Colonic mucosa (tissue), 4 donors: ENCODE results near the gene MPV17. TPM values are rescaled to one million over a fixed set of nuclear protein-coding genes. Genes with fewer than 3 reads are reported as not detected.
A peak's percentile ranks its signal among the peaks of the same experiment; 100 is the strongest.

Experiments used
- DNase-seq: peaks from one replicate; pipeline ENCODE4 v3.0.0-alpha.2; 2020
- H3K27ac ChIP-seq: fragments of 200-600 bp; one replicate; pipeline ENCODE4 v1.8.0; 2021
- H3K27me3 ChIP-seq: fragments of 200-600 bp; one replicate; pipeline ENCODE4 v1.8.0; 2021
- H3K36me3 ChIP-seq: fragments of 200-600 bp; one replicate; pipeline ENCODE4 v1.8.0; 2021
- H3K4me1 ChIP-seq: fragments of 200-600 bp; one replicate; pipeline ENCODE4 v1.8.0; 2021; ENCODE audit warnings: mild to moderate bottlenecking
- H3K4me3 ChIP-seq: fragments of 200-600 bp; one replicate; pipeline ENCODE4 v1.8.0; 2021
- H3K9ac ChIP-seq, 2 donors: one replicate each; pipeline ENCODE4 v1.7.0; 2013; ENCODE audit warnings: control low read depth in 2 of 2, low read depth in 2 of 2, low read length in 2 of 2
- H3K9me3 ChIP-seq: fragments of 200-600 bp; one replicate; pipeline ENCODE4 v1.8.0; 2021
- CTCF ChIP-seq: fragments of 200-600 bp; IDR thresholded peaks from one replicate; pipeline ENCODE4 v1.8.0; 2022; ENCODE audit warnings: antibody characterized with exemption, mild to moderate bottlenecking
- intact Hi-C: fragments of 100-400 bp; cut with DNase I; formaldehyde crosslinking; loops from one replicate; pipeline ENCODE4 v1.14.1; 2022
- total RNA-seq, 2 donors: library from RNA; stranded (reverse); fragmentation: NEBNext Ultra II Directional in 1 of 2; extraction: Animal tissue kit (Norgen Biotek cat#: 25700) in 1 of 2; gene quantifications; one replicate each; pipeline ENCODE4 v1.2.1, GENCODE V29; 2021
- donor health status: healthy.
- donor health status: DM: no; HTN: no; CAD: no.
- donor health status: DM: no; HTN: no; CAD: no.

The MPV17 gene
- total RNA-seq, 2 donors from 2014 or later = 35.0 to 58.3 TPM

- H3K4me3 ChIP-seq = no peak overlapping the region
- intact Hi-C loops = no loop called here
- no peaks in the 10 kb centered on the region for H3K36me3 ChIP-seq
- H3K9ac ChIP-seq = no peak overlapping the region
- peaks cover 7% of the 10 kb centered on the region for H3K4me1 ChIP-seq
- H3K27me3 ChIP-seq = peaks cover 37% of the 10 kb centered on the region
- no peak for DNase-seq
- no peaks in the 10 kb centered on the region for H3K9me3 ChIP-seq
- no peak for TF ChIP-seq CTCF
- no peak overlapping the region for H3K27ac ChIP-seq
Observed at GRCh38 chr2:27307287-27307544, 15.7 kb downstream of the MPV17 start.

- no peak for DNase-seq
- Histone ChIP-seq H3K9me3 (no peaks in the 10 kb centered on the region), H3K27ac (no peak overlapping the region), H3K9ac (no peak overlapping the region), H3K4me1 (peaks cover 7% of the 10 kb centered on the region), H3K27me3 (peaks cover 37% of the 10 kb centered on the region), H3K4me3 (no peak overlapping the region), H3K36me3 (no peaks in the 10 kb centered on the region)
- no peak for TF ChIP-seq CTCF
- intact Hi-C loops = no loop called here
Observed at GRCh38 chr2:27306573-27307286, 16.2 kb downstream of the MPV17 start.

GRCh38 chr2:27306136-27306535 is 16.8 kb downstream of the MPV17 start:
- no peaks in the 10 kb centered on the region for H3K9me3 ChIP-seq
- H3K27ac ChIP-seq = no peak overlapping the region
- H3K9ac ChIP-seq = peak overlapping the region in 1 of 2 donors; percentile 35
- no peak overlapping the region for H3K4me3 ChIP-seq
- no peak for TF ChIP-seq CTCF
- H3K36me3 ChIP-seq = no peaks in the 10 kb centered on the region
- H3K27me3 ChIP-seq = peaks cover 37% of the 10 kb centered on the region
- intact Hi-C loops = no loop called here
- no peak for DNase-seq
- peaks cover 7% of the 10 kb centered on the region for H3K4me1 ChIP-seq

- Histone ChIP-seq H3K9ac (no peak overlapping the region), H3K4me3 (no peak overlapping the region), H3K4me1 (peaks cover 7% of the 10 kb centered on the region), H3K27ac (no peak overlapping the region), H3K9me3 (no peaks in the 10 kb centered on the region), H3K27me3 (peaks cover 37% of the 10 kb centered on the region), H3K36me3 (no peaks in the 10 kb centered on the region)
- no peak for DNase-seq
- intact Hi-C loops = no loop called here
- TF ChIP-seq CTCF = no peak
Observed at GRCh38 chr2:27305516-27305915, 17.4 kb downstream of the MPV17 start.

GRCh38 chr2:27304488-27305240 is 18.2 kb downstream of the MPV17 start:
- H3K4me1 ChIP-seq = peaks cover 7% of the 10 kb centered on the region
- TF ChIP-seq CTCF = no peak
- no peak for DNase-seq
- H3K36me3 ChIP-seq = no peaks in the 10 kb centered on the region
- no peak overlapping the region for H3K4me3 ChIP-seq
- H3K9ac ChIP-seq = no peak overlapping the region
- peaks cover 37% of the 10 kb centered on the region for H3K27me3 ChIP-seq
- intact Hi-C loops = no loop called here
- H3K27ac ChIP-seq = no peak overlapping the region
- H3K9me3 ChIP-seq = no peaks in the 10 kb centered on the region
